PC-9 (cell line): ENCODE results near the gene TREX2. TPM values are rescaled to one million over a fixed set of nuclear protein-coding genes. Genes with fewer than 3 reads are reported as not detected.
A peak's percentile ranks its signal among the peaks of the same experiment; 100 is the strongest.

ENCODE experiments used
- BruUV-seq: library from RNA; stranded (reverse); fragments of 400-500 nt; replicated peaks from 2 replicates; lab custom pipeline; 2021; lab: Mats Ljungman, UMichigan
- CTCF ChIA-PET: fragments of 300-600 bp; sonication (Branson Sonifier 250); formaldehyde crosslinking; loops from one replicate; lab custom pipeline; 2022; ENCODE audit warnings: antibody characterized with exemption; lab: Charles Lee
- POLR2A ChIA-PET: fragments of 300-600 bp; sonication (Branson Sonifier 250); formaldehyde crosslinking; loops from one replicate; lab custom pipeline; 2022; ENCODE audit warnings: antibody characterized with exemption; ENCODE audit not compliant: unreplicated experiment; lab: Charles Lee
- DNase-seq, 2 experiments: peaks; one replicate each; pipeline versions ENCODE4 v3.0.0 to v3.0.0-alpha.2; 2015 to 2022; ENCODE audit warnings: mixed read lengths in 1 of 2
- H2AFZ ChIP-seq: fragments of 200-600 bp; sonication (generic); 2 replicates; pipeline ENCODE4 v1.8.1; 2017; ENCODE audit warnings: antibody characterized with exemption
- H3F3A ChIP-seq: fragments of 200-600 bp; sonication (generic); 2 replicates; pipeline ENCODE4 v1.8.1; 2017; ENCODE audit warnings: antibody characterized with exemption, mild to moderate bottlenecking, low read depth; ENCODE audit not compliant: insufficient read depth
- H3K27ac ChIP-seq: fragments of 200-600 bp; sonication (generic); 2 replicates; pipeline ENCODE4 v1.6.1; 2016; ENCODE audit warnings: mixed run types
- H3K27me3 ChIP-seq: fragments of 200-600 bp; sonication (generic); 2 replicates; pipeline ENCODE4 v1.6.1; 2016; ENCODE audit warnings: low read depth, mixed run types; ENCODE audit not compliant: insufficient read depth
- H3K36me3 ChIP-seq: fragments of 200-600 bp; sonication (generic); 2 replicates; pipeline ENCODE4 v1.6.1; 2016; ENCODE audit warnings: low read depth, mixed run types
- H3K4me1 ChIP-seq: fragments of 200-600 bp; sonication (generic); replicated peaks from 2 replicates; pipeline ENCODE4 v1.6.1; 2016; ENCODE audit warnings: mixed run types; ENCODE audit not compliant: insufficient read depth
- H3K4me2 ChIP-seq: fragments of 200-600 bp; sonication (generic); 2 replicates; pipeline ENCODE4 v1.6.1; 2017; ENCODE audit warnings: mixed run types
- H3K4me3 ChIP-seq: fragments of 200-600 bp; sonication (generic); 2 replicates; pipeline ENCODE4 v1.6.1; 2016; ENCODE audit warnings: mixed run types
- H3K79me2 ChIP-seq: fragments of 200-600 bp; sonication (generic); 2 replicates; pipeline ENCODE4 v1.6.1; 2017; ENCODE audit warnings: low read depth, mixed run types
- H3K9me2 ChIP-seq: fragments of 200-600 bp; sonication (generic); 2 replicates; pipeline ENCODE4 v1.8.1; 2017; ENCODE audit warnings: mild to moderate bottlenecking; ENCODE audit not compliant: insufficient read depth
- H3K9me3 ChIP-seq: fragments of 200-600 bp; sonication (generic); 2 replicates; pipeline ENCODE4 v1.8.1; 2016; ENCODE audit warnings: low read depth; ENCODE audit not compliant: insufficient read depth
- H4K20me1 ChIP-seq: fragments of 200-600 bp; sonication (generic); 2 replicates; pipeline ENCODE4 v1.8.1; 2017; ENCODE audit not compliant: insufficient read depth
- EZH2 ChIP-seq: fragments of 200-600 bp; sonication (generic); IDR thresholded peaks from 2 replicates; pipeline ENCODE4 v1.8.0; 2017; ENCODE audit warnings: antibody characterized with exemption, low read depth
- intact Hi-C: fragments of 100-400 bp; cut with micrococcal nuclease; formaldehyde crosslinking; loops from one replicate; pipeline ENCODE4 v1.10.0; 2022; ENCODE audit not compliant: unreplicated experiment
- total RNA-seq: library from RNA; stranded (reverse); gene quantifications from 2 replicates; pipeline ENCODE4 v1.2.3, GENCODE V29; 2021
- TF ChIP-seq, protein P1 (sequence below): fragments of 200-600 bp; sonication (generic); conservative IDR thresholded peaks from 2 replicates; pipeline ENCODE4 v1.6.1; 2017; ENCODE audit warnings: mixed run types, antibody characterized with exemption, mild to moderate bottlenecking, moderate library complexity

Gene TREX2
- total RNA-seq, 1 experiment from 2014 or later, result 2.3 TPM

DNA sequence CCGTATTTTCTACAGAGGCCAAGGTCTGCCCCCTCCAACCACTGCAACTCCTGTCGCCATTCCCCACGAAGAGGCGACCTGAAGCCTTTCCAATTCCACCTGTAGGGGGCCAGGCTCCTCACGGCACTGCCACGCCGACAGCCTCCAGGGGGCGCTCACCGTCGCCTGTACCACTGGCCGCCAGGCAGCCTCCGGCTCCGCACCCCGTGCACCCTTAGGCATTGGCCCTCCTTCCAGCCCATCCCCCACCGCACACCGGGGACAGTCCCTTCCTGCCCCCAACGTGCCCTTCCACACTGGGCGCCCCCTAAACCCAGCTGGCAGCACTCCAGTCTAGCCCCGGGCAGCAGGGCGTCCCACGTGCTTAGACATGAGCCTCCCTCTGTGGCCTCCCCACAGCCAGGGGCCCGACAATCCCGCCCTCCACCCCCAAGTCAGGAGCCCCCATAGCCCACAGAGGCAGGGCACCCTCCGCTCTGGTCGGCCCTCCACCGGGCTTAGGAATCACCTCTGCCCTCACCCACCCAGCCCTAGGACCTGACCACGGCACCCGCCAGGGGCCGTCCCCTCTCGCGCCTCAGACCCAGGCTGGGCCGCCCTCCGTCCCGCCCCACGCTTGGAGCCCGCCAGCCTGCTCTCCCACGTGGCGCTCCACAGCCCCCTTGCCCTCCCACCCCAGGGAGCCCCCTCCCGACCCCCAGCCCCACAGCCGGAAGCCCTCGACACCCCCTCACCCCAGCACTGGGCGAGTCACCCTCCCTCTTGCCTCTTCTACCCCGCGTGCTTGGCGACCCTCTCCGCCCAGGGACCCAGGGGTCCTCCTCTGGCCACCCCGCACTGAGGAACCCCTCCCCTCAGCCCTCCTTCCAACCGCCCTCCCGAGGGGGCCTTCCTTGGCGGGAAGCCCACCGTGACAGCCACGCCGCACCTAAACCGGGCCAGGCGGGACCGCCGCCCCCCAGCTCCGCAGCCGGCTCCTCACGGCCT is 45.4 kb downstream of the TREX2 start:
- DNase-seq, result peak in 1 of 2 experiments; percentile 16
- no TSS peak for BruUV-seq
- Histone ChIP-seq H3K27ac (no peak overlapping the region), H3K4me2 (no peak overlapping the region), H3K4me1 (no peaks in the 10 kb centered on the region), H3F3A (no peaks in the 10 kb centered on the region), H3K9me3 (no peaks in the 10 kb centered on the region), H3K36me3 (no peaks in the 10 kb centered on the region), H3K27me3 (peaks cover 60% of the 10 kb centered on the region), H3K79me2 (no peaks in the 10 kb centered on the region), H3K9me2 (no peaks in the 10 kb centered on the region), H4K20me1 (no peaks in the 10 kb centered on the region), H3K4me3 (no peak overlapping the region), H2AFZ (no peak overlapping the region)
- intact Hi-C loops, result no loop called here
- ChIA-PET POLR2A (no interaction called here), CTCF (no interaction called here)
- TF ChIP-seq, protein P1, sequence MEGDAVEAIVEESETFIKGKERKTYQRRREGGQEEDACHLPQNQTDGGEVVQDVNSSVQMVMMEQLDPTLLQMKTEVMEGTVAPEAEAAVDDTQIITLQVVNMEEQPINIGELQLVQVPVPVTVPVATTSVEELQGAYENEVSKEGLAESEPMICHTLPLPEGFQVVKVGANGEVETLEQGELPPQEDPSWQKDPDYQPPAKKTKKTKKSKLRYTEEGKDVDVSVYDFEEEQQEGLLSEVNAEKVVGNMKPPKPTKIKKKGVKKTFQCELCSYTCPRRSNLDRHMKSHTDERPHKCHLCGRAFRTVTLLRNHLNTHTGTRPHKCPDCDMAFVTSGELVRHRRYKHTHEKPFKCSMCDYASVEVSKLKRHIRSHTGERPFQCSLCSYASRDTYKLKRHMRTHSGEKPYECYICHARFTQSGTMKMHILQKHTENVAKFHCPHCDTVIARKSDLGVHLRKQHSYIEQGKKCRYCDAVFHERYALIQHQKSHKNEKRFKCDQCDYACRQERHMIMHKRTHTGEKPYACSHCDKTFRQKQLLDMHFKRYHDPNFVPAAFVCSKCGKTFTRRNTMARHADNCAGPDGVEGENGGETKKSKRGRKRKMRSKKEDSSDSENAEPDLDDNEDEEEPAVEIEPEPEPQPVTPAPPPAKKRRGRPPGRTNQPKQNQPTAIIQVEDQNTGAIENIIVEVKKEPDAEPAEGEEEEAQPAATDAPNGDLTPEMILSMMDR, result peak; percentile 70
- no peak for TF ChIP-seq EZH2

DNA sequence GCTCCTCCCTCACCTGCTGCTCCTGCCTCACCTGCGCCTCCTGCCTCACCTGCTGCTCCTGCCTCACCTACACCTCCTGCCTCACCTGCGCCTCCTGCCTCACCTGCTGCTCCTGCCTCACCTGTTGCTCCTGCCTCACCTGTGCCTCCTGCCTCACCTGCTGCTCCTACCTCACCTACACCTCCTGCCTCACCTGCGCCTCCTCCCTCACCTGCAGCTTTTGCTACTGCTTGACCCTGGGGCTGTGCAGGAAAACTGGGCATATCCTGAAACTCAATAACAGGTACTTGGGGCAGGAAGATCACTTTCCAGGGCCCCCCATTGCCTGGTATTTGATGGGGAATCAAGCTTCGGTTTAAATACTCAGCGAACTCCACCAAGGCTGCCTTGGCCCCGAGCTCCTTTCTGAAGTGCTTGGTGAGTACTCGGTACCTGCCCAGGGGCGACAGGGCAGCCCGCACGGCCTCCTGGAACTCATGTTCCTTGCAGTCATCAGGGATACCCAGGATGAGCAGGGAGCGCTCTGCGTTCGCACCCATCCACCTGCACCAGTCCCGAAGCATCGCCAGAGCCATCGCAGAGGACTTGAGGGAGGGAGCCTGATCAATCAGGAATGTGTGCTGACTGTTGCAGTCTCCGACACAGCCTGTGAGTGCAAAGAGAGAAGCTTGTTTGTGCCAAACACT is 47.4 kb downstream of the TREX2 start:
- Histone ChIP-seq H3K9me2 (no peaks in the 10 kb centered on the region), H3K27me3 (peaks cover 58% of the 10 kb centered on the region), H3K36me3 (no peaks in the 10 kb centered on the region), H3F3A (no peaks in the 10 kb centered on the region), H3K4me2 (no peak overlapping the region), H2AFZ (no peak overlapping the region), H3K4me1 (no peaks in the 10 kb centered on the region), H3K9me3 (no peaks in the 10 kb centered on the region), H3K27ac (no peak overlapping the region), H4K20me1 (no peaks in the 10 kb centered on the region), H3K79me2 (no peaks in the 10 kb centered on the region), H3K4me3 (no peak overlapping the region)
- no peak for DNase-seq
- intact Hi-C loops, result no loop called here
- TF ChIP-seq, protein P1, result no peak
- no peak for TF ChIP-seq EZH2
- POLR2A ChIA-PET, result no interaction called here
- CTCF ChIA-PET, result no interaction called here
- no TSS peak for BruUV-seq

DNA sequence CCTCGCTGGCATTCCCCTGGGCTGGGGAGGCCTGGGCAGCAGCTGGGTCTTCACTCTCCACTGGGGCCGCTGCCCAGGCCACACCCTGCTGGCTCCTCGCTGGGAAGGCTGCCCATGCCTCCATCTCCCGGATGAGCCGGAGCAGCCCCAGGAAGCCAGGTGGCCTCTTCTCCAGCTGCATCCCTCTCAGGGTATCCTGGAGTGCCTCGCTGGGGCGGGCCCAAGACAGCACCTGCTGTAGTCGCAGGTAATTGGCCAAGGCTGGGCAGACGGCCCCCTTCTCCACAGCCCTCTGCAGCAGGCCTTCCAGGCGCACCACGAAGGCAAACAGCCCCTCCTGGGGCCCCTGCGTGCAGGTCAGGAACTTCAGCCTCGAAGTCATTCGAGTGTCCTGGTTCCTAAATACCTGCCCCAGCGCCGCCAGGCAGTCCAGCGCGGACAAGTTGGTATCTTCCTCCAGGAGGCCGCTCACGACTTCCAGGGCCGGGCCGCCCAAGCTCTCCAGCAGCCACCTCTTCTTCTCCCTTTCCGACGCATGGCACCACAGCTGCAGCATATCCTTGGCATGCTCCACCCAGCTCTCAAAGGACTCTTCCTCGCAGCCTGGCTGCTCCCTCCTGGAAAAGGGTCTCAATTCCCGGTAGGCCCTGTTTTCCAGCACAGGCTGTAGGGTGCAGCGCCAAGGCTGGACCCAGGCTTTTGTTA is 48.4 kb downstream of the TREX2 start:
- Histone ChIP-seq H3K27ac (no peak overlapping the region), H3K4me2 (no peak overlapping the region), H3K79me2 (no peaks in the 10 kb centered on the region), H3K36me3 (no peaks in the 10 kb centered on the region), H2AFZ (no peak overlapping the region), H3K9me3 (no peaks in the 10 kb centered on the region), H3F3A (no peaks in the 10 kb centered on the region), H3K27me3 (peaks cover 54% of the 10 kb centered on the region), H4K20me1 (no peaks in the 10 kb centered on the region), H3K4me1 (no peaks in the 10 kb centered on the region), H3K4me3 (no peak overlapping the region), H3K9me2 (no peaks in the 10 kb centered on the region)
- TF ChIP-seq EZH2, result no peak
- TF ChIP-seq, protein P1, result no peak
- ChIA-PET POLR2A (no interaction called here), CTCF (interaction anchor here (0.6 kb wide), 1 partner anchor 455 kb away, joined by 3 read pairs; no protein-coding TSS in a partner anchor)
- BruUV-seq, result no TSS peak
- intact Hi-C loops, result no loop called here
- DNase-seq, result no peak
